ENCODE results near the gene ASB3. TPM values are rescaled to one million over a fixed set of nuclear protein-coding genes. Genes with fewer than 3 reads are reported as not detected.

Gene ASB3
- total RNA-seq, 4 donors from 2014 or later = 10.0 to 15.0 (median 13.2) TPM

DNA sequence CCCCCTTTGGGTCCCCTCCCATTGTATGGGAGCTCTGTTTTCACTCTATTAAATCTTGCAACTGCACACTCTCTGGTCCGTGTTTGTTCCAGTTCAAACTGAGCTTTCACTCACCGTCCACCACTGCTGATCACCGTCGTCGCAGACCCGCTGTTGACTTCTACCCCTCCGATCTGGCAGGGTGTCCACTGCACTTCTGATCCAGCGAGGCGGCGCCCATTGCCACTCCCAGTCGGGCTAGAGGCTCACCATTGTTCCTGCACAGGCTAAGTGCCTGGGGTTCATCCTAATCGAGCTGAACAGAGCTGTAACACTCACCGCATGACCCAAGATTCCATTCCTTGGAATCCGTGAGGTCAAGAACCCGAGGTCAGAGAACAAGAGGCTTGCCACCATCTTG lies 30.1 kb downstream of the ASB3 start:
- H3K4me1 ChIP-seq = no peaks in the 10 kb centered on the region
- 98% methylated on average over 15 of the region's 15 CpGs for WGBS
- no peak overlapping the region for H3K4me3 ChIP-seq
- intact Hi-C loops (cut with DNase I) = no loop called here
- peaks cover 5 to 42% (median 17%) of the 10 kb centered on the region in 4 donors for H3K36me3 ChIP-seq
- H3K27me3 ChIP-seq = no peaks in the 10 kb centered on the region
- TF ChIP-seq, protein P1, sequence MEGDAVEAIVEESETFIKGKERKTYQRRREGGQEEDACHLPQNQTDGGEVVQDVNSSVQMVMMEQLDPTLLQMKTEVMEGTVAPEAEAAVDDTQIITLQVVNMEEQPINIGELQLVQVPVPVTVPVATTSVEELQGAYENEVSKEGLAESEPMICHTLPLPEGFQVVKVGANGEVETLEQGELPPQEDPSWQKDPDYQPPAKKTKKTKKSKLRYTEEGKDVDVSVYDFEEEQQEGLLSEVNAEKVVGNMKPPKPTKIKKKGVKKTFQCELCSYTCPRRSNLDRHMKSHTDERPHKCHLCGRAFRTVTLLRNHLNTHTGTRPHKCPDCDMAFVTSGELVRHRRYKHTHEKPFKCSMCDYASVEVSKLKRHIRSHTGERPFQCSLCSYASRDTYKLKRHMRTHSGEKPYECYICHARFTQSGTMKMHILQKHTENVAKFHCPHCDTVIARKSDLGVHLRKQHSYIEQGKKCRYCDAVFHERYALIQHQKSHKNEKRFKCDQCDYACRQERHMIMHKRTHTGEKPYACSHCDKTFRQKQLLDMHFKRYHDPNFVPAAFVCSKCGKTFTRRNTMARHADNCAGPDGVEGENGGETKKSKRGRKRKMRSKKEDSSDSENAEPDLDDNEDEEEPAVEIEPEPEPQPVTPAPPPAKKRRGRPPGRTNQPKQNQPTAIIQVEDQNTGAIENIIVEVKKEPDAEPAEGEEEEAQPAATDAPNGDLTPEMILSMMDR (IDR thresholded peaks at IDR 0.05) = no peak
- TF ChIP-seq POLR2AphosphoS5 (IDR thresholded peaks at IDR 0.05) (no peak), POLR2A (IDR thresholded peaks at IDR 0.05; ENCODE audit: low read depth) (no peak), EP300 (IDR thresholded peaks at IDR 0.05) (no peak)
- no peak for DNase-seq (ENCODE audit: extremely low spot score)
- H3K27ac ChIP-seq (replicated peaks in 1 of 4) = no peak overlapping the region
- H3K9me3 ChIP-seq = no peaks in the 10 kb centered on the region

DNA sequence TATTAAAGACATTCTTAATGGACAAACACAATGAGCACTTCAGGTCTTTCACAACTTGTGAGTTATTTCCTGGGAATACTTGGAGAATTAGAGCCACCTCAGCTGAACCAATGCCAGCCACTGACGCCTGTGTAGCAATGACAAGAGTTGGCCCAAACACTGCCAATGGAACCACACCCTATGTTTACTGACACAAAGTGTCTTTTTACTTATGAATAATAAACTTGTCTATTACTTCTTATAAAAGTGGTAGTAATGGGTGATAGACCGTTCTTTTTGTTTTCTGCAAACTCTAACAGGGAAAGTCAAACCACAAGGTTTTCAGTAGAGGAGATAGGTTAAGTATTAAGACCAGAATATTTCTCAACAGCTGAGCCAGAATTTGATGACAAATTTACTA lies 31.6 kb downstream of the ASB3 start:
- Histone ChIP-seq H3K27me3 (no peaks in the 10 kb centered on the region), H3K4me1 (peaks cover 0 to 11% (median 0%) of the 10 kb centered on the region in 4 donors), H3K27ac (replicated peaks in 1 of 4) (no peak overlapping the region), H3K4me3 (no peak overlapping the region), H3K36me3 (peaks cover 5 to 38% (median 17%) of the 10 kb centered on the region in 4 donors), H3K9me3 (no peaks in the 10 kb centered on the region)
- TF ChIP-seq, protein P1 (IDR thresholded peaks at IDR 0.05) = no peak
- TF ChIP-seq POLR2AphosphoS5 (IDR thresholded peaks at IDR 0.05) (no peak), POLR2A (IDR thresholded peaks at IDR 0.05; ENCODE audit: low read depth) (no peak), EP300 (IDR thresholded peaks at IDR 0.05) (no peak)
- WGBS = 79% methylated on average over 2 of the region's 2 CpGs
- intact Hi-C loops (cut with DNase I) = no loop called here
- DNase-seq (ENCODE audit: extremely low spot score) = no peak

DNA sequence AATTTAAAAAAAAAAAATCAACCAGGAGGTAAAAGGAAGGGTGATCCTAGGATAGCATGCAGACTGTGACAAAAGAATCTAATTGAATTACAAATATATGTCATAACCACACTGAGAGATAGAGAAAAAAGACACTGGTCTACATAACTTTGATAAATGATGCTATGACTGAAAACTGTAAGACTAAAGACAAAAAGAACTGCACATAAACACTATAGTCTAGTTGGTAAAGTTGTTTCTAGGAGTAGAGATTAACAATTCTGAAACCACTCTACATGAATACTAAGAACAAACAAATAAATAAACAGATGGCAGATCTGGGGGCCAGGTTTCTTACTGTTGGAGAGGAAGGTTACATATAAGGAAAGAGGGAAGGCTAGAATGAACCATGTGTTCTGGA lies 33.7 kb downstream of the ASB3 start:
- H3K27ac ChIP-seq (replicated peaks in 1 of 4) = no peak overlapping the region
- no peaks in the 10 kb centered on the region for H3K27me3 ChIP-seq
- H3K36me3 ChIP-seq = peaks cover 5 to 26% (median 15%) of the 10 kb centered on the region in 4 donors
- H3K4me3 ChIP-seq = no peak overlapping the region
- peaks cover 0 to 11% (median 0%) of the 10 kb centered on the region in 4 donors for H3K4me1 ChIP-seq
- no peaks in the 10 kb centered on the region for H3K9me3 ChIP-seq
- TF ChIP-seq, protein P1 (IDR thresholded peaks at IDR 0.05) = no peak
- intact Hi-C loops (cut with DNase I) = no loop called here
- DNase-seq (ENCODE audit: extremely low spot score) = no peak

DNA sequence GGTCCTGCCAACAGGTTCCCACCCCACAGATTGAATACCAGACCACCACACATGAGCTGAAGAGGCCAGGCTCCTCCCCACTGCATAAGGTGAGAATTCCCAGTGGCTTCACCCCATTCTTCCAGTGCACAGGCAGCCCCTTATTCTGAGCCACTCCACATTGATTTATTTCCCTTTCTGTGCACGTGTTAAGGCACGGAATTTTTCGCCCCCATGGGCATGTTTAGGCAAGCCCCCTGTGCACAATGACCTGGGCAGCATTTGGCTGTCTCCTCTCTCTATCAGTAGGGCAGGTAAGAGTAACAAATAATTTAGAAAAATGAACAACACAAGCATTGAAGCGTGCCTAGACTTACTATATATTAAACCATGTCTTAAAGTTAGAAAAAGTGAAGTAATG lies 34.4 kb downstream of the ASB3 start:
- 98% methylated on average over 4 of the region's 4 CpGs for WGBS
- intact Hi-C loops (cut with DNase I) = no loop called here
- DNase-seq (ENCODE audit: extremely low spot score) = no peak
- TF ChIP-seq EP300 (IDR thresholded peaks at IDR 0.05) (no peak), POLR2A (IDR thresholded peaks at IDR 0.05; ENCODE audit: low read depth) (no peak), POLR2AphosphoS5 (IDR thresholded peaks at IDR 0.05) (no peak)
- TF ChIP-seq, protein P1 (IDR thresholded peaks at IDR 0.05) = no peak
- H3K9me3 ChIP-seq = no peaks in the 10 kb centered on the region
- H3K27ac ChIP-seq (replicated peaks in 1 of 4) = no peak overlapping the region
- peaks cover 5 to 31% (median 18%) of the 10 kb centered on the region in 4 donors for H3K36me3 ChIP-seq
- peaks cover 0 to 11% (median 0%) of the 10 kb centered on the region in 4 donors for H3K4me1 ChIP-seq
- H3K4me3 ChIP-seq = no peak overlapping the region
- no peaks in the 10 kb centered on the region for H3K27me3 ChIP-seq

DNA sequence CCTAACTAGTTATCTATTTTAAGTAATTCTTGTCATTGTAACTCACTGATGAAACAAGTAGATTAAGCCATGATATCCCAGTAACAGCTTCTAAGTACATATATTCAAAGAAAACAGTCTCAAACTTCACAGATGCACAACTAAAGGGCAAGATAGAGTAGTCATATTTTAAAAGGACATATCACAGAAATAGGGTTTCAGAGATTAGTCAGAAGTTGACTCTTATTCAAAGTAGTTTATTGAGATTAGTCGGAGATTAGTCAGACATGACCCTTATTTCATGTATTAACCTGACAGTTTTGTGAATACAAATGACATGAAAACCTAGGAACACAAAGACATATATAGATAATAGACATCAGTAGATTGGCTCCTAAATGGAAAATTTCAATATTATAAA lies 35.0 kb downstream of the ASB3 start:
- Histone ChIP-seq H3K4me1 (peaks cover 0 to 11% (median 0%) of the 10 kb centered on the region in 4 donors), H3K36me3 (peaks cover 8 to 29% (median 15%) of the 10 kb centered on the region in 4 donors), H3K4me3 (no peak overlapping the region), H3K27me3 (no peaks in the 10 kb centered on the region), H3K9me3 (no peaks in the 10 kb centered on the region), H3K27ac (replicated peaks in 1 of 4) (no peak overlapping the region)
- intact Hi-C loops (cut with DNase I) = no loop called here
- DNase-seq (ENCODE audit: extremely low spot score) = no peak
- TF ChIP-seq EP300 (IDR thresholded peaks at IDR 0.05) = no peak
- 71% methylated on average over 1 of the region's 1 CpG for WGBS
